Breast epithelium (tissue), 3 donors: ENCODE data around the gene RNF126.

Experiments used
- CTCF ChIP-seq, 3 donors: fragments of 450-650 bp; IDR thresholded peaks; one replicate each; pipeline ENCODE4 v1.5.1; 2016 to 2017; ENCODE audit warnings: antibody characterized with exemption in 3 of 3, mild to moderate bottlenecking in 3 of 3, moderate library complexity in 3 of 3
- POLR2A ChIP-seq: fragments of 450-650 bp; IDR thresholded peaks from one replicate; pipeline ENCODE4 v1.6.1; 2016; ENCODE audit warnings: antibody characterized with exemption, mild to moderate bottlenecking, moderate library complexity

GRCh38 chr19:688992-689391, 26.0 kb upstream of the RNF126 start:
- TF ChIP-seq POLR2A, result no peak
- TF ChIP-seq CTCF (IDR thresholded peaks at IDR 0.05), result no peak
